Large intestine (tissue), 3 donors: ENCODE measurements around the gene SPECC1L. TPM values are rescaled to one million over a fixed set of nuclear protein-coding genes. Genes with fewer than 3 reads are reported as not detected.
A peak's percentile ranks its signal among the peaks of the same experiment; 100 is the strongest.

Source experiments
- DNase-seq, 2 donors: peaks; one replicate each; pipeline versions ENCODE4 v3.0.0 to v3.0.0-alpha.2; 2013
- H3K27ac ChIP-seq: one replicate; pipeline ENCODE4 v1.5.1; 2013; ENCODE audit warnings: low read length
- H3K27me3 ChIP-seq: 2 replicates; pipeline ENCODE4 v1.6.1; 2013; ENCODE audit warnings: low read length; ENCODE audit not compliant: control insufficient read depth, insufficient read depth
- H3K36me3 ChIP-seq: 2 replicates; pipeline ENCODE4 v1.6.1; 2013; ENCODE audit warnings: low read length; ENCODE audit not compliant: control insufficient read depth, insufficient read depth
- H3K4me1 ChIP-seq: one replicate; pipeline ENCODE4 v1.6.1; 2013; ENCODE audit warnings: low read length; ENCODE audit not compliant: control insufficient read depth, insufficient read depth
- H3K4me3 ChIP-seq: one replicate; pipeline ENCODE4 v1.5.1; 2013; ENCODE audit warnings: low read length
- H3K9me3 ChIP-seq: one replicate; pipeline ENCODE4 v1.6.1; 2013; ENCODE audit warnings: mild to moderate bottlenecking, low read depth, low read length, moderate library complexity; ENCODE audit not compliant: control insufficient read depth
- WGBS: methylation state at CpG from one replicate; pipeline ENCODE4 v1.1.5; 2013; ENCODE audit warnings: low lambda C conversion rate; ENCODE audit not compliant: insufficient coverage; 5-methylcytosine and 5-hydroxymethylcytosine counted together
- polyA plus RNA-seq: library from polyadenylated mRNA; unstranded; fragments of 120-200 nt; gene quantifications from one replicate; pipeline ENCODE4 v1.2.1, GENCODE V29; 2013

The SPECC1L gene
- polyA plus RNA-seq, 1 donor, result 28.9 TPM

DNA sequence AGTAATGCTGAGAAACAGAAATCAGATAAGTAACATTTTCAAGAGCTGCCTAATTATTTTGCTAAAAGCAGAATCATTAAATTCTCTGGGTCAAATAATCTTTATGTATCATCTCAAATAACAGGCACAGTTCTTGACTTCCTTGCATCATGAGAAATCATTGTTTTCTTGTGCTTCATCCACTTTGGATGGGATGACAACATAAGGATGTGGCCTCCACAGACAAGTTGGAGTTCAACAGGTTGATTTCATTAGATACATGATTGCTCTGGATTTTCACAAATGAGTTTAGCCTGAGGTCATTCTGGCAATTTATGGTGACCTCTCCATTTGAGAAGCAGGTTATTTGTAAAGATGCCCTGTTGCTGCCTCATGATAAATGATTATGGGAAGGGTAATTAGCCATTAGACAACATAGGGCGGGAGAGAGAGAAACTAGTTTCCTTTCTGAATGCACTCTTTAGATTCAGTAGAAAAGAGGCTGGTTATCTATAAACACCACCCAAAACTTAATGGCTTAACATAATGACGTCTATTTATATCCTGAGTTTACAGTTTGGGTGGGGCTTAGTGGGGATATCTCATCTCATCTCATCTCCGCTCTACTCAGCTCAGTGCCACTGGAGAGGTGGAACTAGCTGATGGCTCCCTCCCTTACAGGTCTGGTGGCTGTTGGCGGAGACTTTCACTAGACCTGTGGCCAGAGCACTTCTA is 121.7 kb downstream of the SPECC1L start:
- Histone ChIP-seq H3K9me3 (no peaks in the 10 kb centered on the region), H3K27me3 (no peaks in the 10 kb centered on the region), H3K36me3 (peaks cover 32% of the 10 kb centered on the region), H3K27ac (peak overlapping the region; percentile 9), H3K4me1 (no peaks in the 10 kb centered on the region), H3K4me3 (no peak overlapping the region)
- no peak for DNase-seq
- WGBS, result 100% methylated on average over 1 of the region's 4 CpGs

DNA sequence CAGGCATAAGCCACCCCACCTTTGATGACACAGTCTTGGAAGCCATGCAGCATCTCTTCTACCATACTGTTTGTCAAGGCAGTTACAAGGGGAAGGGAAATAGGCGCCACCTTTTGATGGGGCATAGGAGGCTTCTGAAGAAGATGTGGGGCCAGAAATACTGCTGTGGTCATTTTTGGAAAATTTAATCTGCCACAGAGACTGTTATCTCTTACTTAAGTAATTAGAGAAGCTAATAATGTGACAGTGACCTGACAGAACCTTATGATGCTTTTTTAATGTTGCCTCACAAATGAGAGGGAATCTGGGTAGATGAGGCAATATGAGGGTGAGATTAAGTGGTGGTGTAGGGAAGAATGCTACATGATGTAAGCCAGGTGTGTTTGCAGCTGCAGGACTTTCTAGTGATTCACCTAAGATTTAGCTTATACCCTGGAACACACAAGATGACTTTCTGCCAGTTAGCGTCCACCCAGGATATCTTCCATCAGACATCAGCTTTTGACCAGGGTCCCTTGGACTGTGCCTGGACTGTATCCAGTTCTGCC is 122.5 kb downstream of the SPECC1L start:
- no peak overlapping the region for H3K27ac ChIP-seq
- peaks cover 36% of the 10 kb centered on the region for H3K36me3 ChIP-seq
- H3K27me3 ChIP-seq, result no peaks in the 10 kb centered on the region
- no CpG with 5 or more reads among the region's 2 CpGs for WGBS
- no peak overlapping the region for H3K4me3 ChIP-seq
- no peak for DNase-seq
- H3K9me3 ChIP-seq, result no peaks in the 10 kb centered on the region
- no peaks in the 10 kb centered on the region for H3K4me1 ChIP-seq

DNA sequence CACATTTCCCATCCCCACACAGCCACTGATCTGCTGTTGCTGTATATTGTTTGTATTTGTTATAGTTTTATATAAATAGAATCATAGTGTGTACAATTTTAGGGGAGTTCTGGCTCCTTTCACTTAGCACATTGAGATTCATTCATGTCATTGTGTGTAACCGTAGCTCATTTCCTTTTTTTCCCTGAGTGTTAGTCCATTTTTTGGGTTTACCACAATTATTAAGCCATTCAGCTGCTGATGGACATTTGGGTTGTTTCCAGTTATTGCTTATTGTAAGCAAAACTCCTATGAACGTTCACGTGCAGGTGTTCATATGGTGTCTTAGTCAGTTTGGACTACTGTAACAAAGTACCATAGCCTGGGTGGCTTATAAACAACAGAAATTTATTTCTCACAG is 123.2 kb downstream of the SPECC1L start:
- WGBS, result 100% methylated on average over 1 of the region's 3 CpGs
- Histone ChIP-seq H3K4me3 (no peak overlapping the region), H3K27ac (no peak overlapping the region), H3K36me3 (peaks cover 42% of the 10 kb centered on the region), H3K4me1 (no peaks in the 10 kb centered on the region), H3K27me3 (no peaks in the 10 kb centered on the region), H3K9me3 (no peaks in the 10 kb centered on the region)
- DNase-seq, result no peak

DNA sequence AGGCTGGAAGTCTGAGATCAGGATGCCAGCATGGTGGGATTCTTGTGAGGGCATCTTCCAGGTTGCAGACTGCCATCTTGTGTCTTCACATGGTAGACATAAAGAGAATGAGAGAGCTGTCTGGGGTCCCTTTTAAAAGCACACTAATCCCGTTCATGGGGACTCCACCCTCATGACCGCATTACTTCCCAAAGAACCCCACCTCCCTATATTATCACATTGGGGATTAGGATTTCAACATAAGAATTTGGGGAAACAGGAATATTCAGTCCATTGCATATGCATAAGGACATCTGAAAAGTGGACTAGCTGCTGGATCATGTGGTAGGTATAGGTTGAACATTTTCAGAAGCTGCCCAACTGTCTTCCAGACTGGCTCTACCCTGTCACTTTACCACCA is 123.6 kb downstream of the SPECC1L start:
- Histone ChIP-seq H3K36me3 (peaks cover 43% of the 10 kb centered on the region), H3K27me3 (no peaks in the 10 kb centered on the region), H3K4me3 (no peak overlapping the region), H3K4me1 (no peaks in the 10 kb centered on the region), H3K27ac (no peak overlapping the region), H3K9me3 (no peaks in the 10 kb centered on the region)
- DNase-seq, result no peak
- WGBS, result no CpG with 5 or more reads among the region's 2 CpGs

DNA sequence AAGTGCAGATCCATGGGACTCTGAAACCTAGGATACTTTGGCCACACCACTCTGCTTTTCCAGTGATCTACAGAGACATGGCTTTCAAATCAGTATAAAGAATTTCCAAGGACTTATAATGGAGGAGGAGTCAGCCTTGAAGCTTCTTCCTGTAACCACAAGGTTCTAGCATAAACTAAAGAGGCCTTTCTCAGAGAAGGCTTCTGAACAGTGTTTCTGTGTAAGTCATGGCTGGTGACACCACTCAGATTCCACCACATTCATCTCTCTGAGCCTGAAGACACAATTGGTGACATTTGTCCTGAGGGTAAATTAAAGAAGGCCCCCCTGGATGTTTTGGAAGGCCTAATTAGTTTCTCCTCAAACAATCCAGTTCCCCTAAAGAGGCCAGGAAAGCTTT is 127.8 kb downstream of the SPECC1L start:
- Histone ChIP-seq H3K27ac (no peak overlapping the region), H3K9me3 (no peaks in the 10 kb centered on the region), H3K27me3 (no peaks in the 10 kb centered on the region), H3K36me3 (peaks cover 45% of the 10 kb centered on the region), H3K4me1 (peaks cover 10% of the 10 kb centered on the region), H3K4me3 (no peak overlapping the region)
- no peak for DNase-seq

DNA sequence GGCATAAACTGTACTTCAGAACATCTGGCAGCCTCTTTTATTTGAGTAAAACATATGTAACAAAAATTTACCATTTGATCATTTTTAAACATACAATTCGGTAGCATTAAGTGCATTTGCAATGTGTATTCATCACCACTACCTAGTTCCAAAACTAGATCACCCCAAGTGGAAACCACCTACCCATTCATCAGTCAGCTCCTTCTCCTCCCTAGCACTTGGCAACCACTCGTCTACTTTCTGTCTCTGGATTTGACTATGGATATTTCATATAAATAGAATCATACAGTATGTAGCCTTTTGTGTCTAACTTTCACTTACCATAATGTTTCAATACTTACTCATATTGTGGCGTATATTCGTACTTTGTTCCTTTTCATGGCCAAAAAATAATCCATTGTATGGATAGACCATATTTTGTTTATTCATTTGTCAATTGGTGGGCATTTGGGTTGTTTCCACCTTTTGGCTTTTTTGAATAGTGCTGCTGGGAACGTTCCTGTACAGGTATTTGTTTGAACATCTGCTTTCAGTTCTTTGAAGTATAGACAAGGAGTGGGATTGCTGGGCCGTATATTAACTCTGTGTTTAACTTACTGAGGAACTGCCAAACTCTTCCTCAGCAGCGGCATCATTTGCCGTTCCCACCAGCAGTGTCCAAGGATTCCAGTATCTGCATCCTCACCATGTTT is 129.5 kb downstream of the SPECC1L start:
- no peak overlapping the region for H3K27ac ChIP-seq
- DNase-seq, result no peak
- WGBS, result 81% methylated on average over 5 of the region's 8 CpGs

DNA sequence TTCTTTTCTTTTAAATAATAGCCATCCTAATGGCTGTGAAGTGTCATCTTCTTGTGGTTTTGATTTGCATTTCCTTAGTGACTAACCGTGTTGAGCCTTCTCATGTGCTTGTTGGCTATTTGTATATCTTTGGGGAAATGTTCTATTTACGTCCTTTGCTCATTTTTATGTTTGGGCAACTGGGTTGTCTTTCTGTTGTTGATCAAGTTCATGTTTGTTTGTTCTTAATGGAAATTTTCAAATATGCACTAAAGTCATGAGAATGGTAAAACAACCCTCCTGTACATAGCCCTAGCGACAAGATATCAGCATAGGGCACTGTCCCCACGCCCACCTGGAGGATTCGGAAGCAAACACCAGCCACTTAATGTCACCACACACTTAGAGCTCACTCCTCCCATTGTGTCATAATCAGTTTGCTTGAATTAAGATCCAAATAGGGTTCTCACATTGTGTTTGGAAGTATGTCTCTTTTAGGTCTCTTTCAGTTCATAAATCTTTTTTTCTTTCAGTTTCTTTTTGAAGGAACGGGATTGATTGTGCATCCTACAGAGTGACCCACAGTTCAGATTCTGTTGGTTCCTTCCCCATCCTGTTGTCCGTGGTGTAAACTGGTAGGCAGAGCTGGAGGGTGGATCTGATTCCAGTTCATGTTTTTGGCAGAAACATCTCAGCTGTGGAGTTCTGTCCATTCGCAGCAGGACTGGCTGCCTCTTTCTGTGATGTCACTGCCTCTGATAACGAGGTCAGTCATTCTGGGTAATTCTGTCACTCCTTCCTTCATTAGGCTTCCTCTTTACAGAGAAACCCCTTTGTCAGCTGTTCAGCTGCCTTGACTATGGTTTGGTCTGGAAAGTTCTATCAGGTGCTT is 130.3 kb downstream of the SPECC1L start:
- H3K4me1 ChIP-seq, result peaks cover 10% of the 10 kb centered on the region
- DNase-seq, result no peak
- no peak overlapping the region for H3K27ac ChIP-seq
- H3K4me3 ChIP-seq, result no peak overlapping the region
- H3K9me3 ChIP-seq, result no peaks in the 10 kb centered on the region
- 100% methylated on average over 1 of the region's 9 CpGs for WGBS
- no peaks in the 10 kb centered on the region for H3K27me3 ChIP-seq
- peaks cover 47% of the 10 kb centered on the region for H3K36me3 ChIP-seq

More for the DNA sequence above, 129.5 kb downstream of the SPECC1L start:
- no peaks in the 10 kb centered on the region for H3K27me3 ChIP-seq
- no peaks in the 10 kb centered on the region for H3K9me3 ChIP-seq
- no peak overlapping the region for H3K4me3 ChIP-seq
- peaks cover 10% of the 10 kb centered on the region for H3K4me1 ChIP-seq
- H3K36me3 ChIP-seq, result peaks cover 50% of the 10 kb centered on the region

DNA sequence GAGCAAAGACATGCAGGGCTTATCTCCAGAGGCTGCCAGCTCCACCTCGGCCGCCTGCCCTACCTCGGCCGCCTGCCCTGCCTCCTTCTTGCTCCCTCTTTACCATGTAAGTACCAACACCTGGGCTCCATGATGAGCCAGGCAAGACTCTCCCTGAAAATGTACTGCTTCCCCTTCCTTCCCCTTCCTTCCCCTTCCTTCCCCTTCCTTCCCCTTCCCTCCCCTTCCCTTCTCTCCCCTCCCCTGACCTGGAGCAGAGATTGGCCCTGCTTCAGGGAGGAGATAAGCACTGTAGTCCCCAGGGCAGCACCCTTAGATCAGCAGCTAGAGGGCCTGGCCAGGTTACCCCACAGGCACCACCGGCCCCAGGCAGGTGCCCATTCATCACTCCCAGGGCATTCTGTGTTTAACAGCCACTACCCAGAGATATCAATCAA is 131.3 kb downstream of the SPECC1L start:
- Histone ChIP-seq H3K4me3 (no peak overlapping the region), H3K27ac (peak overlapping the region; percentile 62), H3K36me3 (peaks cover 47% of the 10 kb centered on the region), H3K27me3 (no peaks in the 10 kb centered on the region), H3K4me1 (peaks cover 10% of the 10 kb centered on the region), H3K9me3 (no peaks in the 10 kb centered on the region)
- WGBS, result no CpG with 5 or more reads among the region's 5 CpGs
- no peak for DNase-seq

DNA sequence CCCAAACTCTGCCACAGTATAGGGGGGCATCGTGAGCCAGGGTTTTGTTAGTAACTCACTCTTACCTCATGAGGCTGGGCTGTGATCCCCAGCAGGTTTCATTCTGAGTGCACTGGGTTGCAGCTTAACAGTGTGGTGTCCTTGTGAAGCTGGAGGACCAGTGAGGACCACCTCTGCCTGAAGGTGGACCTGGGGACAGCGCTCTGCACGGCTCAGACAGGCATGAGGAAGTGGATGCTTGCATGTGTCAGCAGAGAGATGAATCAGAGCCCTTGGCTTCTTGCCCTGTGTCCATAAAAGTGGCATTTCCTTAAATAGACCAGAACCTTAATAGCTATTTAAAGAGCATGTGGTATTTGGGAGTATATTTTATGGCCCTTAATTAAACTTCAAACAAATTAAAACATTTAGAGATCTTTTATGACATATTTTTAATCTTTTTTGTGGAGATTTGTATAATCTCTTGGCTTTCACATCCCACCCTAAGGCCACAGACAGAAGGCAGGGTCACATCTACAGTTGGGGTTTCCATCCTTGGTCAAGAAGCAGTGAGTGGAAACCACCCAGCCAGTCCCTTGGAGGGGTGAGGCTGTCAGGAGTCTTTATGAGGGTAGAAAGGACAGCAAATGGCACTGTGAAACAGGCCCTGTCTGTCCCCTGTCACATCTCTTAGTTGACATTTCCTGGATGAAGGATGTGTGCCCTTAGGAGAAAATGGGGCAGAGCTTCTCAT is 132.0 kb downstream of the SPECC1L start:
- Histone ChIP-seq H3K4me3 (no peak overlapping the region), H3K36me3 (peaks cover 48% of the 10 kb centered on the region), H3K27ac (peak overlapping the region; percentile 62), H3K27me3 (no peaks in the 10 kb centered on the region), H3K9me3 (no peaks in the 10 kb centered on the region), H3K4me1 (peaks cover 10% of the 10 kb centered on the region)
- peak; percentile 88 to 90 for DNase-seq
- no CpG with 5 or more reads among the region's 3 CpGs for WGBS

DNA sequence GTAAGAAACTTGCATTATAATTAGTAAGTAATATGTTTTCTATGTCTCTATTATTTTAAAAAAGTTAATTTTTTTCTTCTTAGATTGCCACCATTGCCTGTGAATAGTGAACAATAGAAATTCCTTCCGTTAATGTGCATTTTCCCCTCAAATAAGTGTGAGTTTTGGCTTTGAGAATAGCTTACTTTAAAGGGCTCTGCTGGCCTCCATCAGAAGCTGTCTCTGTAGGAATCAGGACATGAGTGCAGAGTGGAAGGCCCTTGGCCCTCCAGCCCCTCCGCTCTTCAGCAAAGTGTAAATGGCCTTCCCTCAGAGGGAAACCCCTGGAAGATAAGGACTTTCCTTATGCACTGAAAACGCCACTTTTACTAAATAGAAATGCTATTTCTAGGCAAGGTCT is 132.7 kb downstream of the SPECC1L start:
- Histone ChIP-seq H3K4me1 (peaks cover 10% of the 10 kb centered on the region), H3K27me3 (no peaks in the 10 kb centered on the region), H3K9me3 (no peaks in the 10 kb centered on the region), H3K36me3 (peaks cover 49% of the 10 kb centered on the region), H3K4me3 (no peak overlapping the region), H3K27ac (no peak overlapping the region)
- no CpG with 5 or more reads among the region's 3 CpGs for WGBS
- no peak for DNase-seq
